SU-DHL-6 (cell line): Measurements from ENCODE around the gene CDHR2.

Source experiments
- CTCF ChIP-seq: fragments of 200-600 bp; sonication (generic); IDR thresholded peaks from one replicate; pipeline ENCODE4 v1.5.1; 2017; ENCODE audit warnings: antibody characterized with exemption, mild to moderate bottlenecking, low read length, moderate library complexity; ENCODE audit not compliant: insufficient read depth, poor library complexity, severe bottlenecking
- EZH2phosphoT487 ChIP-seq: fragments of 200-600 bp; sonication (generic), shearing (Covaris generic); conservative IDR thresholded peaks from 2 replicates; pipeline ENCODE4 v1.6.1; 2018; ENCODE audit warnings: mild to moderate bottlenecking, antibody characterized with exemption, low read length, moderate library complexity, mixed read lengths

GRCh38 chr5:176560364-176560763 lies 11.2 kb downstream of the CDHR2 start:
- TF ChIP-seq CTCF (no peak), EZH2phosphoT487 (no peak)
